Nephron (organoid): ENCODE results near the gene HFE.
"Not testable (repeated sequence)": the region's sequence is repeated elsewhere in the genome, so short reads cannot be mapped to it uniquely, and the experiment has no call there.

ENCODE experiments used
- H3K27ac Mint-ChIP-seq, 3 experiments: 2 replicates each; pipeline ENCODE4 v1.8.0; 2020; ENCODE audit warnings: mixed read lengths in 3 of 3, mild to moderate bottlenecking in 2 of 3, moderate library complexity in 1 of 3
- H3K27me3 Mint-ChIP-seq: 2 replicates; pipeline ENCODE4 v1.8.0; 2021; ENCODE audit warnings: low read depth, mild to moderate bottlenecking, moderate library complexity, mixed read lengths
- H3K36me3 Mint-ChIP-seq: 2 replicates; pipeline ENCODE4 v1.8.0; 2020; ENCODE audit warnings: low read depth, mixed read lengths
- H3K4me1 Mint-ChIP-seq: 2 replicates; pipeline ENCODE4 v1.8.0; 2020; ENCODE audit warnings: mixed read lengths
- H3K4me3 Mint-ChIP-seq, 3 experiments: 2 replicates each; pipeline ENCODE4 v1.8.0; 2020; ENCODE audit warnings: mild to moderate bottlenecking in 3 of 3, mixed read lengths in 3 of 3, moderate library complexity in 2 of 3
- H3K9me3 Mint-ChIP-seq: 2 replicates; pipeline ENCODE4 v1.8.0; 2020; ENCODE audit warnings: mixed read lengths
- TF ChIP-seq, protein P1 (sequence below), 3 experiments: fragments of 200-600 bp; sonication (generic); IDR thresholded peaks; one replicate each; pipeline ENCODE4 v1.5.0; 2021; ENCODE audit warnings: antibody characterized with exemption in 3 of 3; ENCODE audit not compliant: unreplicated experiment in 3 of 3

Gene HFE

DNA sequence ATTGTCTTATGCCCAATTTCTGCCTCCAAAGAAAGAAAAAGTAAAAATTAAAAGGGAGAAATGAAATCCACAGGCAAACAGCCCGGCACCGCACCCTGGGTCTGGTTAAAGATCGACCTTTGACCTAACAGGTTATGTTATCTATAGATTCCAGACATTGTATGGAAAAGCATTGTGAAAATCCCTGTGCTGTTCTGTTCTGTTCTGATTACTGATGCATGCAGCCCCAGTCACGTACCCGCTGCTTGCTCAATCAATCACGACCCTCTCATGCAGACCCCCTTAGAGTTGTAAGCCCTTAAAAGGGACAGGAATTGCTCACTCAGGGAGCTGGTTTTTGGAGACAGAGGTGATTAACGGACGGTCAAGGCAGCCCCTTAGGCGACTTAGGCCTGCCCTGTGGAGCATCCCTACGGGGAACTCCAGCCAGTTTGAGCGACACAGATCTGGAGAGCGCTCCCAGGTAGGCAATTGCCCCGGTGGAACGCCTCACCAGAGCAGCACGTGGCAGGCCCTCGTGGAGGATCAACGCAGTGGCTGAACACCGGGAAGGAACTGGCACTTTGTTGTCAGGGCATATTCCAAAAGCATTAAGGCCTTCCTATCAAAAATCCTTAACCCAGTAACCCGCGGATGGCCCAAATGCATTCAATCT is 12.0 kb upstream of the HFE start:
- Mint-ChIP-seq H3K4me1 (no peaks in the 10 kb centered on the region), H3K36me3 (no peaks in the 10 kb centered on the region), H3K9me3 (no peaks in the 10 kb centered on the region), H3K4me3 (no peak overlapping the region), H3K27me3 (peaks cover 4% of the 10 kb centered on the region), H3K27ac (peak overlapping the region in 2 of 3 experiments; percentile 34 to 42)
- TF ChIP-seq, protein P1, sequence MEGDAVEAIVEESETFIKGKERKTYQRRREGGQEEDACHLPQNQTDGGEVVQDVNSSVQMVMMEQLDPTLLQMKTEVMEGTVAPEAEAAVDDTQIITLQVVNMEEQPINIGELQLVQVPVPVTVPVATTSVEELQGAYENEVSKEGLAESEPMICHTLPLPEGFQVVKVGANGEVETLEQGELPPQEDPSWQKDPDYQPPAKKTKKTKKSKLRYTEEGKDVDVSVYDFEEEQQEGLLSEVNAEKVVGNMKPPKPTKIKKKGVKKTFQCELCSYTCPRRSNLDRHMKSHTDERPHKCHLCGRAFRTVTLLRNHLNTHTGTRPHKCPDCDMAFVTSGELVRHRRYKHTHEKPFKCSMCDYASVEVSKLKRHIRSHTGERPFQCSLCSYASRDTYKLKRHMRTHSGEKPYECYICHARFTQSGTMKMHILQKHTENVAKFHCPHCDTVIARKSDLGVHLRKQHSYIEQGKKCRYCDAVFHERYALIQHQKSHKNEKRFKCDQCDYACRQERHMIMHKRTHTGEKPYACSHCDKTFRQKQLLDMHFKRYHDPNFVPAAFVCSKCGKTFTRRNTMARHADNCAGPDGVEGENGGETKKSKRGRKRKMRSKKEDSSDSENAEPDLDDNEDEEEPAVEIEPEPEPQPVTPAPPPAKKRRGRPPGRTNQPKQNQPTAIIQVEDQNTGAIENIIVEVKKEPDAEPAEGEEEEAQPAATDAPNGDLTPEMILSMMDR (IDR thresholded peaks at IDR 0.05; ENCODE audit: unreplicated experiment in 3 of 3) = no peak

DNA sequence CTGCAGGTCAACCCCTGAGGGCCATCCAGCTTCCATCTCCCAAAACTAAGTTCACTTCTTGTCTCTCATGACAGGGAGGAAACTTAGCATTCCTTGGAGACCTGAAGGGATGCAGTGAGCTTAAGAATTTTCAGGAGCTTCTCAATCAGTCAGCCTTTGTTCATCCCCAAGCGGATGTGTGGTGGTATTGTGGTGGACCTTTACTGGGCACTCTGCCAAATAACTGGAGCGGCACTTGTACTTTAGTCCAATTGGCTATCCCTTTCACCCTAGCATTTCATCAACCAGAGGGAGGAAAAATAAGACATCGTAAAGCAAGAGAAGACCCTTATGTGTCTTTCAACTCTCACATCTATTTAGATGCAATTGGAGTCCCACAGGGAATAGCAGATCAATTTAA is 9.2 kb upstream of the HFE start:
- H3K27me3 Mint-ChIP-seq, H3K4me1 Mint-ChIP-seq, H3K4me3 Mint-ChIP-seq, H3K36me3 Mint-ChIP-seq: not testable (repeated sequence)
- H3K27ac Mint-ChIP-seq = peak overlapping the region in 1 of 3 experiments; percentile 37
- peaks cover 18% of the 10 kb centered on the region for H3K9me3 Mint-ChIP-seq

DNA sequence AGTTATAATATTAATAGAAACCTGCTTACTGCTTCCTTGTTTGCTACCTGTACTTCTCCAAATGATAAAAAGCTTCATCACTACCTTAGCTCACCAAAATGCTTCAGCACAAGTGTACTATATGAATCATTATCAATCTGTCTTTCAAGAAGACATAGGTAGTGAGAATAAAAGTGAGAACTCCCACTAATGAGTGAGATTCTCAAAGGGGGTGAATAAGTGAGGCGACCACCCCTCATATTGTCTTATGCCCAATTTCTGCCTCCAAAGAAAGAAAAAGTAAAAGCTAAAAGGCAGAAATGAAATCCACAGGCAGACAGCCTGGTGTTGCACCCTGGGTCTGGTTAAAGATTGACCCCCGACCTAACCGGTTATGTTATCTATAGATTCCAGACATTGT is 6.1 kb upstream of the HFE start:
- H3K4me1 Mint-ChIP-seq = not testable (repeated sequence)

DNA sequence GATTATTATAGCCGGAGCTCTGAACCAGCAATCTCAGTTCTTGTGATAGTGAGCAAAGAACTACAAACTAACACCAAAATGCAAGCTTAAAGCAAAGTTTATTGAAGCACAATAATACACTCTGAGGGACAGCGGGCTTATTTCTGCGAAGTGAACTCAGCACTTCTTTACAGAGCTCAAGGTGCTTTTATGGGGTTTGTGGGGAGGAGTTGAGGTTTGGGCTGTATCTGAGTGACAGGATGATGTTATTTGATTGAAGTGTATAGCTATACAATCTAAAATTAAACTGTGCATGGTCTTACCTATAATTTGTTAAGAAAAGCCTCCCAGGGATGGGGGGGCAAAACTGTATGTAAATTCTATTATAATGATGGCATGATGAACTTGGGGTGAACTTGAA is 1.0 kb upstream of the HFE start:
- Mint-ChIP-seq H3K27ac (peak overlapping the region; percentile 78 to 96 (median 87)), H3K36me3 (no peaks in the 10 kb centered on the region), H3K4me1 (peaks cover 21% of the 10 kb centered on the region), H3K27me3 (no peaks in the 10 kb centered on the region), H3K4me3 (peak overlapping the region in 2 of 3 experiments; percentile 22 to 92), H3K9me3 (peaks cover 12% of the 10 kb centered on the region)
- TF ChIP-seq, protein P1 (IDR thresholded peaks at IDR 0.05; ENCODE audit: unreplicated experiment in 3 of 3) = no peak

More for the DNA sequence above, 6.1 kb upstream of the HFE start:
- H3K9me3 Mint-ChIP-seq = peaks cover 18% of the 10 kb centered on the region
- H3K27me3 Mint-ChIP-seq, H3K36me3 Mint-ChIP-seq, H3K27ac Mint-ChIP-seq, H3K4me3 Mint-ChIP-seq: not testable (repeated sequence)

DNA sequence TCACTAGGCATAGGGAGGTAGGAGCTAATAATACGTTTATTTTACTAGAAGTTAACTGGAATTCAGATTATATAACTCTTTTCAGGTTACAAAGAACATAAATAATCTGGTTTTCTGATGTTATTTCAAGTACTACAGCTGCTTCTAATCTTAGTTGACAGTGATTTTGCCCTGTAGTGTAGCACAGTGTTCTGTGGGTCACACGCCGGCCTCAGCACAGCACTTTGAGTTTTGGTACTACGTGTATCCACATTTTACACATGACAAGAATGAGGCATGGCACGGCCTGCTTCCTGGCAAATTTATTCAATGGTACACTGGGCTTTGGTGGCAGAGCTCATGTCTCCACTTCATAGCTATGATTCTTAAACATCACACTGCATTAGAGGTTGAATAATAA is 1.1 kb downstream of the HFE start:
- Mint-ChIP-seq H3K36me3 (no peaks in the 10 kb centered on the region), H3K4me3 (peak overlapping the region; percentile 83 to 92 (median 84)), H3K9me3 (no peaks in the 10 kb centered on the region), H3K4me1 (peaks cover 21% of the 10 kb centered on the region), H3K27me3 (no peaks in the 10 kb centered on the region), H3K27ac (peak overlapping the region; percentile 87 to 96 (median 87))
- TF ChIP-seq, protein P1 (IDR thresholded peaks at IDR 0.05; ENCODE audit: unreplicated experiment in 3 of 3) = no peak

DNA sequence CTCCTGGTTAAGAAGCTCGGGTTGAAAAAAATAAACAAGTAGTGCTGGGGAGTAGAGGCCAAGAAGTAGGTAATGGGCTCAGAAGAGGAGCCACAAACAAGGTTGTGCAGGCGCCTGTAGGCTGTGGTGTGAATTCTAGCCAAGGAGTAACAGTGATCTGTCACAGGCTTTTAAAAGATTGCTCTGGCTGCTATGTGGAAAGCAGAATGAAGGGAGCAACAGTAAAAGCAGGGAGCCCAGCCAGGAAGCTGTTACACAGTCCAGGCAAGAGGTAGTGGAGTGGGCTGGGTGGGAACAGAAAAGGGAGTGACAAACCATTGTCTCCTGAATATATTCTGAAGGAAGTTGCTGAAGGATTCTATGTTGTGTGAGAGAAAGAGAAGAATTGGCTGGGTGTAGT is 2.0 kb downstream of the HFE start:
- Mint-ChIP-seq H3K9me3 (no peaks in the 10 kb centered on the region), H3K27ac (peak overlapping the region; percentile 84 to 96 (median 87)), H3K36me3 (no peaks in the 10 kb centered on the region), H3K4me3 (no peak overlapping the region), H3K4me1 (peaks cover 21% of the 10 kb centered on the region), H3K27me3 (no peaks in the 10 kb centered on the region)
- TF ChIP-seq, protein P1 (IDR thresholded peaks at IDR 0.05; ENCODE audit: unreplicated experiment in 3 of 3) = no peak

DNA sequence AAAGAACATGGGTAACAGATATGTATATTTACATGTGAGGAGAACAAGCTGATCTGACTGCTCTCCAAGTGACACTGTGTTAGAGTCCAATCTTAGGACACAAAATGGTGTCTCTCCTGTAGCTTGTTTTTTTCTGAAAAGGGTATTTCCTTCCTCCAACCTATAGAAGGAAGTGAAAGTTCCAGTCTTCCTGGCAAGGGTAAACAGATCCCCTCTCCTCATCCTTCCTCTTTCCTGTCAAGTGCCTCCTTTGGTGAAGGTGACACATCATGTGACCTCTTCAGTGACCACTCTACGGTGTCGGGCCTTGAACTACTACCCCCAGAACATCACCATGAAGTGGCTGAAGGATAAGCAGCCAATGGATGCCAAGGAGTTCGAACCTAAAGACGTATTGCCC is 5.2 kb downstream of the HFE start:
- Mint-ChIP-seq H3K4me3 (no peak overlapping the region), H3K27me3 (peaks cover 2% of the 10 kb centered on the region), H3K27ac (no peak overlapping the region), H3K4me1 (peaks cover 21% of the 10 kb centered on the region), H3K36me3 (no peaks in the 10 kb centered on the region), H3K9me3 (no peaks in the 10 kb centered on the region)
- TF ChIP-seq, protein P1 (IDR thresholded peaks at IDR 0.05; ENCODE audit: unreplicated experiment in 3 of 3) = no peak
